GM23338 (cell line): ENCODE measurements around the gene CNGB1. TPM values are rescaled to one million over a fixed set of nuclear protein-coding genes. Genes with fewer than 3 reads are reported as not detected.
A peak's percentile ranks its signal among the peaks of the same experiment; 100 is the strongest.

Experiments
- ATAC-seq: fragments of 200-7000 bp; cut with Tn5 transposase; 3 replicates; pipeline ENCODE4 v1.9.1; 2020
- DNase-seq: peaks from one replicate; pipeline ENCODE4 v3.0.0-alpha.2; 2015; ENCODE audit warnings: low spot score
- H2AFZ ChIP-seq: fragments of 200-600 bp; sonication (generic); 2 replicates; pipeline ENCODE4 v1.8.0; 2016; ENCODE audit warnings: antibody characterized with exemption, mild to moderate bottlenecking, moderate library complexity
- H3F3A ChIP-seq: fragments of 200-600 bp; sonication (generic); replicated peaks from 2 replicates; pipeline ENCODE4 v1.8.0; 2017; ENCODE audit warnings: antibody characterized with exemption, mixed run types, low read depth
- H3K27ac ChIP-seq: fragments of 200-600 bp; sonication (generic); 2 replicates; pipeline ENCODE4 v1.6.1; 2016; ENCODE audit warnings: low read depth
- H3K27me3 ChIP-seq: fragments of 200-600 bp; sonication (generic); 2 replicates; pipeline ENCODE4 v1.8.0; 2016; ENCODE audit warnings: mild to moderate bottlenecking, mixed run types, moderate library complexity; ENCODE audit not compliant: insufficient read depth
- H3K36me3 ChIP-seq: fragments of 200-600 bp; sonication (generic); 2 replicates; pipeline ENCODE4 v1.8.0; 2016; ENCODE audit warnings: mild to moderate bottlenecking; ENCODE audit not compliant: insufficient read depth
- H3K4me1 ChIP-seq: fragments of 200-600 bp; sonication (generic); 2 replicates; pipeline ENCODE4 v1.8.0; 2016; ENCODE audit warnings: mild to moderate bottlenecking, moderate library complexity; ENCODE audit not compliant: insufficient read depth
- H3K4me2 ChIP-seq: fragments of 200-600 bp; sonication (generic); 2 replicates; pipeline ENCODE4 v1.7.1; 2017; ENCODE audit warnings: mixed run types
- H3K4me3 ChIP-seq: fragments of 200-600 bp; sonication (generic); 2 replicates; pipeline ENCODE4 v1.6.1; 2016; ENCODE audit warnings: mixed run types
- H3K79me2 ChIP-seq: fragments of 200-600 bp; sonication (generic); replicated peaks from 2 replicates; pipeline ENCODE4 v1.8.0; 2017; ENCODE audit warnings: mild to moderate bottlenecking; ENCODE audit not compliant: insufficient read depth
- H3K9me2 ChIP-seq: fragments of 200-600 bp; sonication (generic); 2 replicates; pipeline ENCODE4 v1.8.0; 2017; ENCODE audit not compliant: insufficient read depth
- H4K20me1 ChIP-seq: fragments of 200-600 bp; sonication (generic); replicated peaks from 2 replicates; pipeline ENCODE4 v1.8.0; 2017; ENCODE audit warnings: mild to moderate bottlenecking; ENCODE audit not compliant: insufficient read depth
- H3K27ac Mint-ChIP-seq: 2 replicates; pipeline ENCODE4 v1.8.0; 2020; ENCODE audit warnings: inconsistent platforms, mild to moderate bottlenecking, moderate library complexity, mixed read lengths
- H3K27me3 Mint-ChIP-seq: 3 replicates; pipeline ENCODE4 v1.8.0; 2022; ENCODE audit warnings: low read depth, mild to moderate bottlenecking, moderate library complexity, mixed read lengths, inconsistent platforms; ENCODE audit not compliant: insufficient read depth, poor library complexity
- H3K36me3 Mint-ChIP-seq: 3 replicates; pipeline ENCODE4 v1.8.0; 2021; ENCODE audit warnings: low read depth, mild to moderate bottlenecking, inconsistent platforms, moderate library complexity, mixed read lengths
- H3K4me1 Mint-ChIP-seq: 3 replicates; pipeline ENCODE4 v1.8.0; 2020; ENCODE audit warnings: mild to moderate bottlenecking, inconsistent platforms, mixed read lengths
- H3K4me3 Mint-ChIP-seq: 3 replicates; pipeline ENCODE4 v1.8.0; 2021; ENCODE audit warnings: moderate library complexity, mild to moderate bottlenecking, inconsistent platforms, mixed read lengths
- H3K9me3 Mint-ChIP-seq: 3 replicates; pipeline ENCODE4 v1.8.0; 2020; ENCODE audit warnings: moderate library complexity, mild to moderate bottlenecking, inconsistent platforms, mixed read lengths
- CREB1 ChIP-seq: fragments of 250-450 bp; sonication (Bioruptor Pico); IDR thresholded peaks from 2 replicates; pipeline ENCODE4 v1.5.0; 2020; ENCODE audit warnings: low read depth, mild to moderate bottlenecking, moderate library complexity
- CTCF ChIP-seq, 2 experiments: fragments of 200-600 bp in 1 of 2; sonication (generic) in 1 of 2; conservative IDR thresholded peaks; 2 replicates each; pipeline versions ENCODE4 v1.5.1 to v1.6.1; 2016 to 2017; ENCODE audit warnings: antibody characterized with exemption in 2 of 2, low read depth in 2 of 2, mild to moderate bottlenecking in 2 of 2, moderate library complexity in 1 of 2
- EZH2 ChIP-seq: fragments of 200-600 bp; sonication (generic); IDR thresholded peaks from one replicate; pipeline ENCODE4 v1.8.0; 2017; ENCODE audit warnings: antibody characterized with exemption, mild to moderate bottlenecking, low read depth; ENCODE audit not compliant: unreplicated experiment
- EZH2phosphoT487 ChIP-seq: fragments of 200-600 bp; sonication (generic); IDR thresholded peaks from one replicate; pipeline ENCODE4 v1.8.1; 2018; ENCODE audit warnings: antibody characterized with exemption; ENCODE audit not compliant: unreplicated experiment
- JUNB ChIP-seq: IDR thresholded peaks from one replicate; pipeline ENCODE4 v1.6.1; 2016; ENCODE audit warnings: antibody characterized with exemption; ENCODE audit not compliant: unreplicated experiment
- NANOG ChIP-seq: IDR thresholded peaks from 2 replicates; pipeline ENCODE4 v1.6.1; 2016; ENCODE audit warnings: antibody characterized with exemption, borderline replicate concordance
- POLR2AphosphoS5 ChIP-seq: IDR thresholded peaks from 2 replicates; pipeline ENCODE4 v1.6.1; 2016; ENCODE audit warnings: antibody characterized with exemption, low read depth
- REST ChIP-seq: IDR thresholded peaks from one replicate; pipeline ENCODE4 v1.6.1; 2018; ENCODE audit warnings: antibody characterized with exemption; ENCODE audit not compliant: unreplicated experiment
- STAT1 ChIP-seq: IDR thresholded peaks from one replicate; pipeline ENCODE4 v1.6.1; 2016; ENCODE audit warnings: antibody characterized with exemption; ENCODE audit not compliant: unreplicated experiment
- ZNF114 ChIP-seq: fragments of 250-450 bp; sonication (Bioruptor Pico); IDR thresholded peaks from 2 replicates; pipeline ENCODE4 v1.5.0; 2020; ENCODE audit warnings: mild to moderate bottlenecking, moderate library complexity
- ZNF331 ChIP-seq: fragments of 250-450 bp; sonication (Bioruptor Pico); IDR thresholded peaks from 2 replicates; pipeline ENCODE4 v1.5.0; 2020; ENCODE audit warnings: low read depth, mild to moderate bottlenecking, moderate library complexity
- ZNF462 ChIP-seq: fragments of 250-450 bp; sonication (Bioruptor Pico); IDR thresholded peaks from 2 replicates; pipeline ENCODE4 v1.5.0; 2020; ENCODE audit warnings: mild to moderate bottlenecking, moderate library complexity
- polyA plus RNA-seq: library from polyadenylated mRNA; unstranded; fragments of >200 nt; fragmentation: Nextera tagmentation; extraction: Ambion mirVana; gene quantifications from 2 replicates; pipeline ENCODE4 v1.2.1, GENCODE V29; 2016
- total RNA-seq: library from RNA; depleted of rRNA; stranded (reverse); fragments of >200 nt; shearing (Covaris generic); gene quantifications from 2 replicates; pipeline ENCODE4 v1.2.3, GENCODE V29; 2014
- TF ChIP-seq, protein P1 (sequence below): IDR thresholded peaks from 2 replicates; pipeline ENCODE4 v1.6.1; 2016; ENCODE audit warnings: antibody characterized with exemption

CNGB1 gene
- total and polyA plus RNA-seq, 2 experiments from 2014 or later = not detected

DNA sequence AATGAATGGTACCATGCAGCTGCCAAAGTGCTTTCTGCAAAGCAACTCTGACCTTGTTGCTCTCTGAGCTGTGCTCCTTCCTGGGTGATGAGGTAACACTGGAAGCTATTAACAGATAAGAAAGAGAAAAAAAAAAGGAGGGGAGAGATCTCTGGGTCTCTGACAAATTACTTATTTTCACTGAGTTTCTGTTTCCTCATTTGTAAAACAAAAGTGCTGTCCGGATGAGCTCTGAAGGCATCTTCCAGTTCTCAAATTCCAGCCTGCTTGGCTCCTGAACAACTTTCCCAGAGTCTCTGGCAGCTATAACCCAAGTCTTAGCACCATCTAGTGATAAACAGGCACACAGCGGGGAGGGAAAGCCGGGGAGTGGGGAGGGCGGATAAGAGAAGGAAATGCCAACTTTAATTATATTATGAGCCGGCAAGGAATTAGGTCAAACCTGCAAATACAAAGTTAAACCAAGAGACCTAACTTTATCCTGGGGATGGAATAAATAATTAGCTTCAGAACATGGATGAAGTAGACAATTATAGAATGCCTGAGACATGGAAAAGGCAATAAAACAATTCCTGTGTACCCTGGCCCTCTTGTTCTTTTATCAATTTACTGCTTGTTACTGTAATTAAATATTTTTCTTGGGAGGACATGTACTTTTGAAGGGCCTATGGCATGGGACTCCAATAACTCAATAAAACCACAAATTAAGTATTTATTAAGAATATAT, 107.3 kb downstream of the CNGB1 start:
- no peaks in the 10 kb centered on the region for H3K36me3 ChIP-seq
- peak overlapping the region; percentile 61 for H3K27ac ChIP-seq
- H2AFZ ChIP-seq = no peak overlapping the region
- no peaks in the 10 kb centered on the region for H3K79me2 ChIP-seq
- DNase-seq (peak; percentile 88), ATAC-seq (peak; percentile 88)
- H3F3A ChIP-seq = no peaks in the 10 kb centered on the region
- Mint-ChIP-seq H3K4me1 (peaks cover 29% of the 10 kb centered on the region), H3K36me3 (no peaks in the 10 kb centered on the region), H3K9me3 (no peaks in the 10 kb centered on the region), H3K27ac (peak overlapping the region; percentile 61), H3K4me3 (peak overlapping the region; percentile 30; the same call in 2 of the 3 replicates), H3K27me3 (peaks cover 4% of the 10 kb centered on the region)
- H4K20me1 ChIP-seq = no peaks in the 10 kb centered on the region
- no peaks in the 10 kb centered on the region for H3K9me2 ChIP-seq
- TF ChIP-seq CTCF (conservative IDR thresholded peaks at IDR 0.05; ENCODE audit: low read depth in 2 of 2) (peak; percentile 55 to 83), EZH2 (no peak), POLR2AphosphoS5 (no peak), CREB1 (CRISPR knock-in tag) (no peak), STAT1 (no peak), NANOG (0 out of 2 replicates have a peak, but pooled peaks have one; percentile 12), JUNB (no peak), EZH2phosphoT487 (no peak), REST (no peak), ZNF462 (peak; percentile 62; the same call in 1 of the 2 replicates), ZNF114 (no peak), ZNF331 (no peak)
- TF ChIP-seq, protein P1, sequence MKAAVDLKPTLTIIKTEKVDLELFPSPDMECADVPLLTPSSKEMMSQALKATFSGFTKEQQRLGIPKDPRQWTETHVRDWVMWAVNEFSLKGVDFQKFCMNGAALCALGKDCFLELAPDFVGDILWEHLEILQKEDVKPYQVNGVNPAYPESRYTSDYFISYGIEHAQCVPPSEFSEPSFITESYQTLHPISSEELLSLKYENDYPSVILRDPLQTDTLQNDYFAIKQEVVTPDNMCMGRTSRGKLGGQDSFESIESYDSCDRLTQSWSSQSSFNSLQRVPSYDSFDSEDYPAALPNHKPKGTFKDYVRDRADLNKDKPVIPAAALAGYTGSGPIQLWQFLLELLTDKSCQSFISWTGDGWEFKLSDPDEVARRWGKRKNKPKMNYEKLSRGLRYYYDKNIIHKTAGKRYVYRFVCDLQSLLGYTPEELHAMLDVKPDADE = no peak
- peaks cover 30% of the 10 kb centered on the region for H3K4me1 ChIP-seq
- H3K4me3 ChIP-seq = no peak overlapping the region
- no peaks in the 10 kb centered on the region for H3K27me3 ChIP-seq
- H3K4me2 ChIP-seq = peak overlapping the region; percentile 47
